GM21825 (cell line): Measurements from ENCODE around the gene TLE5.
"Not testable (repeated sequence)": the region's sequence is repeated elsewhere in the genome, so short reads cannot be mapped to it uniquely, and the experiment has no call there.

ENCODE experiments used
- ATAC-seq: cut with Tn5 transposase; IDR thresholded peaks from one replicate; pipeline ENCODE4 v1.9.1; 2021; ENCODE audit warnings: mild to moderate bottlenecking, moderate library complexity; ENCODE audit not compliant: unreplicated experiment

The TLE5 gene

DNA sequence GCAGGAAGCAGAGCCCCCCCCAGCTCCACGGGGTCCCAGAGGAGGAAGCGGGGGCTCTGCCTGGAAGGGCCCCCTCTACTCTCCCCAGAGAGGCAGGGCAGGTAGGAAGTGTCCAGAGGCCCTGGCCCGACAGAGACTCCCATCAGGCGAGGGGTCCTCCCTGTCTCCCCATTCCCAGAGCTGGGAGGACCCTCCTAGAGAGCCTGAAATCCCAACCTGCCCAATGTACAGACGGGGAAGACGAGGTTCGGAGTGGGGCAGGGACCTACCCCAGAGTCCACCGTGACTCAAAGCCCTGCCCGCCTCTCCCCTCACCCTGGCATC is 34.4 kb downstream of the TLE5 start:
- ATAC-seq = no peak

DNA sequence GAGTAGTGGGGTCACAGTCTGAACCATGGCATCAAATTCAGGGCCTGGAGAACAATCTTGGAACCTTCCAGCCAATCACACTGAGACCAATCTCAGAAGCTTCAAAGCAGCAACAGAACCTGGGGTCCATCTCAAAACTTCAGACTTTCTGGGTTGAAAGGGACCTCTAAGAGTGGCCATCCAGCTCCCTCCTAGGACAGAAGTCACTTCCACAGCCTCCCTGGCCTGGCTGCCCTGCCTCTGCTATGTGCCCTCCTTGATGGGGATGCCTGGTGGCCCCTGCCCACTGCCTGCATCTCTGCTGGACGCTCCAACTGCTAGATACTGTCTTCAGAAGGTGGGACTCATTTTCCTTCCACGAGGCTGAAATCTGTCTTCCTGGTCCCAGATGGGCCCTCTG is 35.0 kb downstream of the TLE5 start:
- ATAC-seq = no peak

DNA sequence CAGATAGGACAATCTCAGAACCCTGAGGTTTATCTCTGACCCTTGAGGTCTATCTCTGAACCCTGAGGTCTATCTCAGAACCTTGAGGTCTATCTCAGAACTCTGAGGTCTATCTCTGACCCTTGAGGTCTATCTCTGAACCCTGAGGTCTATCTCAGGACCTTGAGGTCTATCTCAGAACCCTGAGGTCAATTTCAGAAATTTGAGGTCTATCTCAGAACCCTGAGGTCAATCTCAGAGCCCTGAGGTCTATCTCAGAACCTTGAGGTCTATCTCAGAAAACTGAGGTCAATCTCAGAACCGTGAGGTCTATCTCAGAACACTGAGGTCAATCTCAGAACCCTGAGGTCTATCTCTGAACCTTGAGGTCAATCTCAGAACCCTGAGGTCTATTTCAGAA is 35.5 kb downstream of the TLE5 start:
- no peak for ATAC-seq

DNA sequence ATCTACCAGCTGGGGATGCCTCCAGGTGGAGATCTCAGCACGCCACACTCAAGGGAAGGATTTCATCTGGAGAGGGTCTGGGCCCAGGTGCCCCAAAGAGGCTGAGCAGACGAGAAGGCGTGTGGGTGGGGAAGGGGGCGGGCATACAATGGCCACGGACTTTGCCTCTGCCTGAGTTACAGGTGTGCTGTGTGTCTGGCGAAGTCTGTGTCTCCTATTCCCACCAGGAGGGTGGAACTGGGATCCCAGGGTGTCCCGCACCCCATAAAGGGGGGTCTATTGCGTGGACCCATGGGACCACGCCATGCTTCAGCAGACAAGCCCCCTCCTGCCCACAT is 36.8 kb downstream of the TLE5 start:
- no peak for ATAC-seq

DNA sequence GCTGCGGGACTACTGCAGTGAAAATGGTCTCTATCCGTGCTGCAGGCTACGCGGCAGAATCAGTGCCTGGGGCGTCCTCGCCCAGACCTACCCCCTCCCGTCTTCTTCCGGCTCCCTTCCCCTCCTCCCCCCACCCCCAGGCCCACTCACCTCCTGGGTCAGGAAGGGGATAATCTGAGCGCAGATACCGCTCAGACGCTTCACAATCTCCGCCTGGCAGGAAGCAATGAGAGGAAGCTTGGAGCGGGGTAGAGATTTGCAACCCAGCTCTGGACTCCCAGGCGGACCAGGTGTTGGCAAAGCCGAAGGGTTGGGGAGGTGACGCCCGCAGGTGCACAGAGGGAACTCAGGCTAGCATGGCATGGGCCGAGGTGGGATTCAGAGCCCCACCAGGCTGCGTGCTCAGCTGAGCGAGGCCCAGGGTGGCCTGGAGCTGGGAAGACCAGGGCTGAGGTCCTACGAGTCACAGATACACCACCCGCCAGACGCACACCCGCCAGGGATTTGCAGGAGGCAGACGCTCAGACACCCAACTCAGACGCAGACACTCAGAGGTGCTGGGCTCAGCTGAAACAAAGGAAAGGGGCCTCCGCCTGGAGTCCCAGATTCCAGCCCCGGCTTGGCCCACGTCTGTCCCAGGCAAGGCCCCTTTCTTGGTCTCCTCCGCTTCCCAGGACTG is 37.3 kb downstream of the TLE5 start:
- no peak for ATAC-seq

DNA sequence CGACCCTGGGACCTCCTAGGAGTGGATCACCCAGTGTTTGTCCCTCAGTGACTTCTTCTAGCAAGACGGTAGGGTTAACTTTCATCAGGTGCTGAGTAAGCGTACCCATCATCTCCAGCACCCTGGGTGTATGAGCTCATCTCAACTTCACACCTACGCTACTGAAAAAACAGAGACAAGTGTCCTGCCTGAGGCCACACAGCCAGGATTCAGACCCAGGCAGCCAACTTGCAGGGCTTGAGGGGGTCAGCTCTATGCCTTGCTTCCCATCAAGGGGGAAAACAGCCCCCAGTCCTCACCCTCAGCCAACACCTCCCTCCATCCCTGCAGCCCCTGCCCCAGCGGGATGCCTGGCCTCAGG is 37.8 kb downstream of the TLE5 start:
- ATAC-seq = no peak

DNA sequence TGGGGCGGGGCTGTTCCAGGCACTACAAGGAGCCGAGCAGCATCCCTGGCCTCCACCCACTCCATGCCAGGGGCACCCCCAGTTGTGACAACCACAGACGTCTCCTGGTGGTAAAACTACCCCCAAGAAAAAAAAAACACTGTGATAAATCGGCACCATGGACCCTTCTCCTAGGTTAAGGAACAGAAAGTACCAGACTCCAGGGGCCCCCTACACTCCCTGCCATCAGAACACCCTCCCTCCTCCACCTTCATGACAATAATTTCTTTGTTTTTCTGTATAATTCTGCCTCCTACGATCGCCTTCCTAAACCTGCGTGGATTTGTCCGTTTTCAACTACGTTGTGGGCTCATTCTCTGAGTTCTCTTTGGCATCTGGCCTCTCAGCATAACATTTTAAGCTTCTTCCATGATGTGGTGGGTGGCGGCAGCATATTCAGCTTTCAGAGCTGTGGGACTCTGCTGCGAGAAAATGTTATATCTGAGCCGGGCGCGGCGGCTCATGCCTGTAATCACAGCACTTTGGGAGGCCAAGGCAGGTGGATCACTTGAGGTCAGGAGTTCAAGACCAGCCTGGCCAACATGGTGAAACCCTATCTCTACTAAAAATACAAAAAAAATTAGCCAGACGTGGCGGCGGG is 41.9 kb downstream of the TLE5 start:
- ATAC-seq = no peak

DNA sequence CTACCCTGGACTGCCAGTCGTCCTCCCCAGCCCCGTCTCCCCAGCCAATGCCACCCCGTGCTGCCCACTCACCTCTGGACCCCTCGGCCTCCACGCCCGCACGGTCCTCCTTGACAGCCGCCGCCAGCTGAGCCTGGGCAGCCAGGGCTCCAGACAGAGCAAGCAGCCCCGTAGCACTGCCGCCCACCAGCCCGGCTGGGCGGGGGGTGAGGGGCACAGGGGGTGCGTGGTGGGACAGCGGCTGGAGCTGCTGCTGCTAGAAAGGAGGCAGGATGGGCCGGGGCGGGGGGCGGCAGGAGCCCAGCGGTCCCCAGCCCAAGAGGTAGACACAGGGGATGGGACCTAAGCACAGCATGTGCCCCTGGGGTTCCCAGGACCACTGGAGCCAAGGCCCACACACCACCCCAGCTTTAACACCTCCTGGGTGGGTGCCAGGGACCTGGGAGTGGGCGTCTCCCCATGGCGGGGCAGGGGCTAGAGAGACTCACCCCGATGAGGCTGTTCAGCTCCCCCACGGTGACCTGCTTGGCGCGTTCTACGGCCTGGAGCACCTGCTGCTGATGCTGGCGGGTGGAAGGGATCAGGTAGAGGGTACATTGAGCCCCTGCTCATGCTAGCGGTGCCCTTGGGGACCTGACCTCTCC is 43.0 kb downstream of the TLE5 start:
- no peak for ATAC-seq

DNA sequence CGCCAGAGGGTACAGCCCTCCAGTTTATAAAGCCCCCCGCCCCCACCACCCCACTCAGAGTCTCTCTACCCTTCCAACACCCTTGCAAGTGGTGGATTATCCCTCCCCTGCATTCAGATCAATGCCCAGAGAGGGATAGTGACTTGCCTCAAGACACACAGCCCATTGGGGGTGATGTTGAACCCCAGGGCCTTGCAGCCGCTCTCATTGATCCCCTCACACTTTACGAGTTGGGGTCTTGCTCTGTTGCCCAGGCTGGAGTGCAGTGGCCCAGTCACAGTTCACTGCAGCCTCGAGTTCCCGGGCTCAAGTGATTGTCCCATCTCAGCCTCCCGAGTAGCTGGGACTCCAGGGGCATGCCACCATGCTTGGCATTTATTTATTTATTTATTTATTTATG is 44.4 kb downstream of the TLE5 start:
- no peak for ATAC-seq

DNA sequence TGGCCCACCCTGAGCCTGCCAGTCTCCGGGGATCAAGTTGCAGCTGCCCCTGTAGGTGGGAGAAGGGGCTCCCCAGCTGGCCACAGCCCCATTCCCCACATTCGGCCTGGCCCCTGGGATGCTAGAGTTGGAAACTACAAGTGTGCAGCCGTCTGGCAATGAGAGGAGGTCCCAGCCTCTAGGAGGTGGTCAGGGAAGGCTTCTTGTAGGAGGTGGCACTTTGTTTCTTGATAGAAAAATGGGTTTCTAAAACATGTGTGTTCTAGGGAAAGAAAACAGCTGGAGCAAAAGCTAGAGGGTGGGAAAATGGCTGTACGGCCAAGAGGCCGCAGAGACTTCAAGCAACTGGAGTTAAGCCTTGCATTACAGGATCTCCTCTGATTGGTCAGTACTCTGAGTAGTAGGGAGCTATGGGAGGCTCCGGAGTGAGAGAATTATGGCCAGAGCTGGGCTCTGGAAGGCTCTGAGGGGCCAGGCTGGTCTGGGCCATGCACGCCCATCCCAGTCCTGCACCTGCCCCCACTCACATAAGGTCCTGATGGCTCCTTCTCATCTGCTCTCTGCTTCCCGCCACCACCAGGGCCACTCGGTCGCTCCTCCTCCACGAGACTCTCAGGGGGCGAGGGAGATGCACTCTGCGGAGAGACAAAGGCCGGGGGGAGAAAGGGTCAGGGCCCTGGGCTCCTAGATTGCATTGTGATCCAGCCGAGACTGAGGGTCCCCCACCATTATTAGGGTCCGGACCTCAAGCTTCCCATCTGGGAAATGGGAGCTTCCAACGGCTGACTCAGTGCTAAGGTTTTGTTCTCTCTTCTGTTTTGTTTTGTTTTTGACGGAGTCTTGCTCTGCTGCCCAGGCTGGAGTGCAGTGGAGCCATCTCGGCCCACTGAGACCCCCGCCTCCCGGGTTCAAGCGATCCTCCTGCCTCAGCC is 46.9 kb downstream of the TLE5 start:
- ATAC-seq = no peak

DNA sequence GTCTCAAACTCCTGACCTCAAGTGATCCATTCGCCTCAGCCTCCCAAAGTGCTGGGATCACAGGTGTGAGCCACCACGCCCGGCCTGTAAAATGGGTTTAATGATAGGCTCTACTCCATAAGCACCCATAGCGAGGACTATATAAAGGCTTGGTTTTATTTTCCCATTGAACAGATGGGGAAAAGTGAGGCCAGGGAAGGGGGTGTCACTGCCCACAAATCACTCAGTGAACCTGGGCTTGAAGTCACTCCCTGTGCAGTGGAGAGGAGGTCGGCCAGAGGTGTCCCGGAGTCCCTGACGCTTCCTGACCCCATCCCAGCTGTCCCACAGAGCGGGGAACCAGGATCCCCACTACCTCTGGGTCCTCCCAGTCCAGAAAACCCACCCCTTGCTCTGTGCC is 48.2 kb downstream of the TLE5 start:
- no peak for ATAC-seq

DNA sequence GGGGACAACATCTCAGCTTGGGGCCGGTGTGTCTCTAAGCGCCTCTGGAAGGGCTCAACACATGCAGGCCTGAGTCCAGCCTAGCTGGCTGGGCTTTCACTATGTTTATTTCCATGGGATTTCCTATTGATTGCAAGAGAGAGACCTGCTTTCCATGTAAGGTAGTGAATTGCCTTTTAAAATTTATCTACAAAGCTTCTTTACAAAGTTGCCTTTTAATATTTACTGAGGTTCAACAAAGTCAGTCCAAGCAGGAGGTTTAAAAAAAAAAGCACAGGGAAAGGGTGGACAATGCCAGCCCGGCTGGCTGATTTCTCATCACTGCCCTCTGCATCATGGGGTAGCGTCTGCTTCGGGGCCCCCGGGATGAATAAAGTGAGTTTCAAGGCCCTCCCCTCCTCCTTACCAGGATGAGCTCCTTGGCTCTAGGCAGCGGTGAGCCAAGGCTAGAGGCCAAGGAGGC is 49.0 kb downstream of the TLE5 start:
- ATAC-seq = no peak

DNA sequence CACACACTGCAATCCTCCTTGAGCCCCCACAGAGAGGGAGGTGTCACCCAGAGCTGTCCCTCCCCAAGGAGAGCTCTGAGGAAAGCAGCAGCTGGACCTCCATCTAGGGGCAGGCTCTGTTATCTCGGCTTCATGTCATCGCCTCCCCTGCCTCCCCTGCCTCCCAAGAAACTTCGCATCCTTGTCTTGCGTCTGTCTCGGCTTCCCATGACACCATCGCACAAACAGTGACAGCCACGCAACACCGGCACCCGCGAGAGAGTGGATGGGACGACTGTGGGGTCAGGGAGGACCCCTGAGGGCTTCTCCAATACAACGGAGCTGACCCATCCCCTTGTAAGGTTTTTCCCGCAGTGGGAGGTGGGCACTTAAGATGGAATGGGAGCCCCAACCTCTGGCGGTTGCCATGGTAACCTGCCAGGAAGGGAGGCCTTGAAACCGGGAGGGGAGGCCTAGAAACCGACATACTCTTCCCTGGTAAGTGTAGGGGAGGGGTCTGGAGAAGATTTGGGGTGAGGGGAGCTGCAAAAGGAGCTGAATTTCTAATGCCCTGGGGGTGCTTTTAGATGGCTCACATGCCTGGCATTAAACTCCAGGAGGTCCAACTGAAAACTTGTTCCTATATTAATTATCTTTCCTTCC is 49.6 kb downstream of the TLE5 start:
- no peak for ATAC-seq

DNA sequence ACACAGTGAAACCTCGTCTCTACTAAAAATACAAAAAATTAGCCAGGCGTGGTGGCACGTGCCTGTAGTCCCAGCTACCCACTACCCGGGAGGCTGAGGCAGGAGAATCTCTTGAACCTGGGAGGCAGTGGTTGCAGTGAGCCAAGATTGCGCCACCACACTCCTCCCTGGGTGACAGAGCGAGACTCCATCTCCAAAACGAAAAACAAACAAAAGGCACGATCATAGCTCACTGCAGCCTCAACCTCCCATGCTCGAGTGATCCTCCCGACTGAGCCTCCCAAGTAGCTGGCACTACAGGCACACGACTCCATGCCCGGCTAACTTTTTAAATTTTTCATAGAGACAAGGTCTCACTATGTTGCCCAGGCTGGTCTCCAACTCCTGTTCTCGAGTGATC is 50.2 kb downstream of the TLE5 start:
- not testable (repeated sequence) for ATAC-seq

DNA sequence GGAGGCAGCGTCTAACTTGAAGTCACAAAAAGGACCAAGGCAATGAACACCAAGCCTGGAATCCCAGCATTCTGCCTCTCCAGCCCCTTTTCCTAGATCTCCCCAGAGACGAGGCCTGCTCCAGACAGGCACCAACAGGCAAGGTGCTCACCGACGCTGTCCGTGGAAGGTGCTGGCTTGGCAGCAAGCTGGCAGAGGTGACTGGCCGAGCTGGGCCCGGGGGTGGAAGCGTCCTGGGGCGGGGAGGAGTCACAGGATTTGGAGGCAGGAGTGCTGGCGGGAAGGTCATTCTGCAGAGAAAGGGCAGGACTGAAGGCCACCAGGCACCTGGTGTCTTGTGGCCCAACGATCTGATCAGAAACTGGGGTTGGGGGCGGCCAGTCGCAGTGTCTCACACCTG is 51.4 kb downstream of the TLE5 start:
- ATAC-seq = no peak

DNA sequence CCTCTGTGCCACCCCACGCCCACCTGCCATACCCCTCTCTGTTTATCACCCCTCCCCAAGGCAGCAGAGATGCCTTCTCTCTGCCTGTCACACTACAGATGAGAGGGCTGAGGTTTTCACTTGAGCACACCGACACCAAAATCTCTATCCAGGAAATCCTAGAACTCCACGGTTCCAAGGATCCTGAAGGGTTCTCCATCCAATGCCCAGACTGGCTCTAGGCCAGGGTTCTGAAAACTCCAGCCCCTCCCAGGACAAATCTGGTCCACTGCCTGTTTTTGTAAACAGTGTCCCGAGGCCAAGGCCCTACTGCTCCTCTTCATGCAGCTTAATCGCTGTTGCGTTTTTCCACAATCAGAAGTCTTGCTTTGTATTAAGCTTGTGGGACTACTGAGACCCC is 53.3 kb downstream of the TLE5 start:
- ATAC-seq = no peak

DNA sequence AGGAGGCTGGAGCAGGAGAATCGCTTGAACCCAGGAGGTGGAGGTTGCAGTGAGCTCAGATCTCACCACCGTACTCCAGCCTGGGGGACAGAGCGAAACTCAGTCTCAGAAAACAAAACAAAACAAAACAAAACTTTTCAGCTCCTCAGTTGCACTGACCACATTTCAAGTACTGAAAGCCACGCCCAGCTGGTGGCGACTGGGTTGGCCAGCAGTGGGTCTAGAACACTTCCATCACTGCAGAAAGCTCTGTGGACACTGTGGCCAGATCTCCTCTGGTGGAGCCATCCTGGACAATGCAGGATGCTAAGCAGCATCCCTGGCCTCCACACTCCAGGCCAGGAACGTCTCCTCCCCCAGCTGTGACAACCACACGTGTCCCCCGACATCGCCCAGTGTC is 54.3 kb downstream of the TLE5 start:
- no peak for ATAC-seq

DNA sequence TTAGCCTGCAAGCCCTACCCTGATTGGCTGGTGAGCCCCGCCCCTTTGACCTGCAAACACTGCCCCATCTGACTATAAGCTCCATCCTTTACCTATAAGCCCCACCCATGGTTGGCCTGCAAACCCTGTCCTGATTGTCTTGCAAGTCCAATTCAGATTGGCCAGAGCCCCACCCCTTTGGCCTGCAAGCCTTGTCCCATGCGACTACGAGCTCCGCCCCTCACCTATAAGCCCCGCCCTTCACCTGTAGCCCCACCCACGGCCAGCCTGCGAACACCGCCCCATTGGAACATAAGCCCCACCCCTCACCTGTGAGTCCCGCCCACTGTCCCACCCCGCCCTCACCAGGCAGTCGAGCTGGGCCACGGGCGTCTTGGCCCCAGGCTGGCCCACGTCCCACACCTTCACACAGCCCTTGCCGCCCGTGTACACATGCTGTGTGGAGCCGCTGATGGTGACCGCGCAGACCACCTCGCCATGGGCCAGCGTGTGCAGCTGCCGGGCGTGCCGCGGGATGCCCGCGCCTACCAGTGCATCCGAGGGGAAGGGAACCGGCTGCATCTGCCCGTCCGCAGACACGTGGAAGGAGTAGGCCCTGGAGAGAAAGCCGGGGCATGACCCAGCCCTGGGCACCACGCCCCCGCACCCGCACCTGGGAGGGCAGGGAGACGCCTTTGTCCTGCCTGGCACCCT is 56.1 kb downstream of the TLE5 start:
- ATAC-seq = no peak

DNA sequence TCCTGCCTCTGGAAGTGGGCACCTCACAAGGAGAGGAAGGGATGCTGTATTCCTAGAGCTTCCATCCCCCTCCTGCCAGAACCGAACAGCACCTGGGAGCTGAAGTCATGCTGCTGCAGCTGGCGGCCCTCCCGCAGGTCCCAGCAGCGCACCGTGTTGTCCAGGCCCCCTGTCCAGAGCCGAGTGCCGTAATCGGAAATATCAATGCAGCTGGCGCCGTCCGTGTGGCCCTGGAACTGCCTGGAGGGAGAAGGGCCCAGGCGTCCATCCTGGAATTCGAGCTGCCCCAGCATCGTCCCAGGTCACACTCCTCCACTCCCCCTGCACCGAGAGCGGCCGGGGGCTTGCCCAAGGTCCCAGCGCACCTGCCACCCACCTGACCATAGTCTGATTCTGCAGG is 57.0 kb downstream of the TLE5 start:
- no peak for ATAC-seq

DNA sequence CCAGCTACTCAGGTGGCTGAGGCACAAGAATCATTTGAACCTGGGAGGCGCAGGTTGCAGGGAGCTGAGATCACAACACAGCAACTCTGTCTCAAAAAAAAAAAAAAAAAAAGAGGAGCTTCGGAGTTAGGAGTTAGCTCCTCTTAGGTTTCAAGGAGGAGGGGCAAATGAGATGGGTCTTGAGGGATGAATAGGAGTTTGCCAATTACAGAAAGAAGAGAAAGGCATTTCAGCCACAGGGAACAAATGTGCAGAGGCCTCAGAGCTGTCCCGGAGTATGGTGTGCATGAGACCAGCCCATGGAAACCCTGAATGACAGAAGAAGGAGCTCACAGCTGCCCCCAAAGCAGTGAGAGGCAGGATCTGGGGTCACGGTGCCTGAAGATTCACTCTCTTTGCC is 57.8 kb downstream of the TLE5 start:
- no peak for ATAC-seq

DNA sequence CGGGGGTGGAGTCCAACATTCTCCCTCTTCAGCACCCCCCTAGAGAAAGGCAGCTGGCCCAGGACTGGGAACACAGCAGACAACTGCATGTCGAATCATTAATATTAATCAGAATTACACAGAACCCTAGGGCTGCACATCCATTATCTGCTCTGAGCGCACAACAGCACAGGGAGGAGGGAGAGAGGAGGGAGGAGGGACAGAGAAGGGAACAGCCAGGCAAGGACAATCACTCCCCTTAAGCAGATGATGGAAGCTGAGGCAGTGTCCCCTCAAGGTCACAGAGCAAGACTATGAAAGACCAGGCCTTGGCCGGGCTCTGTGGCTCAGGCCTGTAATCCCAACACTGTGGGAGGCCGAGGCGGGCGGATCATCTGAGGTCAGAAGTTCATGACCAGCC is 59.2 kb downstream of the TLE5 start:
- no peak for ATAC-seq
